Measurements from ENCODE around the gene SLC22A24. TPM values are rescaled to one million over a fixed set of nuclear protein-coding genes. Genes with fewer than 3 reads are reported as not detected.

The SLC22A24 gene, protein sequence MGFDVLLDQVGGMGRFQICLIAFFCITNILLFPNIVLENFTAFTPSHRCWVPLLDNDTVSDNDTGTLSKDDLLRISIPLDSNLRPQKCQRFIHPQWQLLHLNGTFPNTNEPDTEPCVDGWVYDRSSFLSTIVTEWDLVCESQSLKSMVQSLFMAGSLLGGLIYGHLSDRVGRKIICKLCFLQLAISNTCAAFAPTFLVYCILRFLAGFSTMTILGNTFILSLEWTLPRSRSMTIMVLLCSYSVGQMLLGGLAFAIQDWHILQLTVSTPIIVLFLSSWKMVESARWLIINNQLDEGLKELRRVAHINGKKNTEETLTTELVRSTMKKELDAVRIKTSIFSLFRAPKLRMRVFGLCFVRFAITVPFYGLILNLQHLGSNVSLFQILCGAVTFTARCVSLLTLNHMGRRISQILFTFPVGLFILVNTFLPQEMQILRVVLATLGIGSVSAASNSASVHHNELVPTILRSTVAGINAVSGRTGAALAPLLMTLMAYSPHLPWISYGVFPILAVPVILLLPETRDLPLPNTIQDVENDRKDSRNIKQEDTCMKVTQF
- total RNA-seq (not detected), polyA plus RNA-seq (not detected)
- long read RNA-seq, donor 1: 0 reads
- long read RNA-seq, donor 2: 0 reads
- long read RNA-seq, donor 3: 0 reads

DNA sequence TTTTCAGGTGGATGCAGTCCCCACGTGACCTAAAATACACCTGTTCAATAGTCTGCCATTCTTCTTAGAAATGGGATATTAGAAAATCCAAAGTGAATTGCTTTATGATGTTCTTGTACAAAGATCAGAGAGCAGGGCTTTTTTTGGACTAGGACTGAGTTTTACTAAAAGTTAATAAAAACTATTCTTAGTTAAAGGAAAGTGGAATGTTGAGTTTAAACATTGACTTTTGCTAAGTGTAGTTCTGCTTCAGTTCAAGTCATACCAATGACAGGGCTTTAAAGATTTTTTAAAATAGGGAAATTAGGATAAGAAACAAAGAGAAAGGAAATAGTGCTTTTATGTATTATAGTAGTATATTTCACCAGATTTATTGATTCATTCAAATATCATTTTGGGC, at the start of gene SLC22A24:
Gene SLC22A24, minus strand, starts transcription at position 101 of the 400 bp plus-strand sequence. CDS start 442 bp downstream, outside the sequence.
- Histone ChIP-seq H3K27ac (no peak within 1 kb of the TSS), H3K4me3 (no peak within 1 kb of the TSS), H3K36me3 (no peaks in the 10 kb centered on the region), H3K9me3 (peaks cover 0 to 7% (median 0%) of the 10 kb centered on the region in 11 donors), H3K27me3 (peaks cover 0 to 6% (median 0%) of the 10 kb centered on the region in 7 donors), H3K4me1 (peaks cover 0 to 6% (median 0%) of the 10 kb centered on the region in 9 donors)
- 79 to 85% methylated on average over 1 of the region's 1 CpG for WGBS, 2 donors
- TF ChIP-seq, protein P1, sequence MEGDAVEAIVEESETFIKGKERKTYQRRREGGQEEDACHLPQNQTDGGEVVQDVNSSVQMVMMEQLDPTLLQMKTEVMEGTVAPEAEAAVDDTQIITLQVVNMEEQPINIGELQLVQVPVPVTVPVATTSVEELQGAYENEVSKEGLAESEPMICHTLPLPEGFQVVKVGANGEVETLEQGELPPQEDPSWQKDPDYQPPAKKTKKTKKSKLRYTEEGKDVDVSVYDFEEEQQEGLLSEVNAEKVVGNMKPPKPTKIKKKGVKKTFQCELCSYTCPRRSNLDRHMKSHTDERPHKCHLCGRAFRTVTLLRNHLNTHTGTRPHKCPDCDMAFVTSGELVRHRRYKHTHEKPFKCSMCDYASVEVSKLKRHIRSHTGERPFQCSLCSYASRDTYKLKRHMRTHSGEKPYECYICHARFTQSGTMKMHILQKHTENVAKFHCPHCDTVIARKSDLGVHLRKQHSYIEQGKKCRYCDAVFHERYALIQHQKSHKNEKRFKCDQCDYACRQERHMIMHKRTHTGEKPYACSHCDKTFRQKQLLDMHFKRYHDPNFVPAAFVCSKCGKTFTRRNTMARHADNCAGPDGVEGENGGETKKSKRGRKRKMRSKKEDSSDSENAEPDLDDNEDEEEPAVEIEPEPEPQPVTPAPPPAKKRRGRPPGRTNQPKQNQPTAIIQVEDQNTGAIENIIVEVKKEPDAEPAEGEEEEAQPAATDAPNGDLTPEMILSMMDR (IDR thresholded peaks at IDR 0.05): no peak
- DNase-seq (no peak), ATAC-seq (no peak)
- intact Hi-C loops (cut with DNase I): no loop called here

DNA sequence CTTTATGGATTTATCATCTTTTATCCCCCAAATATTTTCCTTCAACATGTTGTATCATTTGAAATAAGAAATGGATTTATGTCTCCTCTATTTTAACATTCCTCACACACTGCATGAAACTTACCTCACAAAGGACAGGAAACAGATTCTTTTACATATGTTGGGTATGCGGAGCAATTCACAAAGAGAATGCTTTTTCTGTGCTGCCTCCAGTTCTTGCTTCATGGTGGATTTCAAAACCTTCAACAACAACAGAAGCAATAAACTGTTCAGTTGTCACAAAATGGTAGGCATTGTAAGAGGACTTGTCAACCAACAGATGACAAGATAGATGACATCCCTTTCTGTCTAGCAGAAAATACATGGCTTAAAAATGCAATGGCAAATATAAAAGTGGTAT, 36.5 kb upstream of the SLC22A24 start:
- Histone ChIP-seq H3K36me3 (no peaks in the 10 kb centered on the region), H3K27me3 (peaks cover 0 to 14% (median 0%) of the 10 kb centered on the region in 7 donors), H3K27ac (no peak overlapping the region), H3K4me3 (no peak overlapping the region), H3K4me1 (no peaks in the 10 kb centered on the region), H3K9me3 (peaks cover 0 to 18% (median 4%) of the 10 kb centered on the region in 11 donors)
- TF ChIP-seq, protein P1 (IDR thresholded peaks at IDR 0.05): no peak
- intact Hi-C loops (cut with DNase I): no loop called here
- DNase-seq (no peak), ATAC-seq (no peak)
- 76 to 88% methylated on average over 1 of the region's 1 CpG for WGBS, 2 donors

GRCh38 chr11:63179432-63180041, 35.5 kb upstream of the SLC22A24 start:
- Histone ChIP-seq H3K9me3 (peaks cover 0 to 25% (median 4%) of the 10 kb centered on the region in 11 donors), H3K4me1 (no peaks in the 10 kb centered on the region), H3K36me3 (no peaks in the 10 kb centered on the region), H3K27ac (no peak overlapping the region), H3K4me3 (no peak overlapping the region), H3K27me3 (peaks cover 0 to 14% (median 0%) of the 10 kb centered on the region in 7 donors)
- DNase-seq (no peak), ATAC-seq (no peak)
- TF ChIP-seq, protein P1 (IDR thresholded peaks at IDR 0.05): no peak
- intact Hi-C loops (cut with DNase I): no loop called here
- 3 to 30% methylated on average over 1 of the region's 1 CpG for WGBS, 2 donors

DNA sequence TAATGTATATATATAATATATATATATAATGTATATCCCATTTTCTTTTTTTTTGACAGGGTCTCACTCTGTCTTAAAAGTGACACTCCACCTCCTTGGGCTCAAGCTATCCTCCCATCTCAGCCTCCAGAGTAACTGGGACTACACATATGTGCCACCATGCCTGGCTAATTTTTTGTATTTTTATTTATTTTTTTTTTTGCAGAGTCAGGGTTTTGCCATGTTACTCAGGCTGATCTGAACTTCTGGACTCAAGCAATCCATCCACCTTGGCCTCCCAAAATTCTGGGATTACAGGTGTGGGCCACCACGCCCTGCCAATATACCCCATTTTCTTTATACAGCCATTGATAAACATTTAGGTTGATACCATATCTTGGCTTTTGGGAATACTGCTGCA, 33.9 kb upstream of the SLC22A24 start:
- H3K4me3 ChIP-seq: no peak overlapping the region
- WGBS, 2 donors: 80 to 82% methylated on average over 1 of the region's 1 CpG
- no peak for DNase-seq
- TF ChIP-seq, protein P1 (IDR thresholded peaks at IDR 0.05): no peak
- H3K36me3 ChIP-seq: no peaks in the 10 kb centered on the region
- ATAC-seq: no peak
- H3K27me3 ChIP-seq: peaks cover 0 to 14% (median 0%) of the 10 kb centered on the region in 7 donors
- peaks cover 0 to 32% (median 4%) of the 10 kb centered on the region in 11 donors for H3K9me3 ChIP-seq
- intact Hi-C loops (cut with DNase I): no loop called here
- no peaks in the 10 kb centered on the region for H3K4me1 ChIP-seq
- no peak overlapping the region for H3K27ac ChIP-seq

Data from heart right ventricle (tissue), 16 donors.